GM23338 (cell line): ENCODE data around the gene PLSCR2. TPM values are rescaled to one million over a fixed set of nuclear protein-coding genes. Genes with fewer than 3 reads are reported as not detected.

Experiments
- ATAC-seq: fragments of 200-7000 bp; cut with Tn5 transposase; 3 replicates; pipeline ENCODE4 v1.9.1; 2020
- DNase-seq: peaks from one replicate; pipeline ENCODE4 v3.0.0-alpha.2; 2015; ENCODE audit warnings: low spot score
- H2AFZ ChIP-seq: fragments of 200-600 bp; sonication (generic); 2 replicates; pipeline ENCODE4 v1.8.0; 2016; ENCODE audit warnings: antibody characterized with exemption, mild to moderate bottlenecking, moderate library complexity
- H3F3A ChIP-seq: fragments of 200-600 bp; sonication (generic); replicated peaks from 2 replicates; pipeline ENCODE4 v1.8.0; 2017; ENCODE audit warnings: antibody characterized with exemption, mixed run types, low read depth
- H3K27ac ChIP-seq: fragments of 200-600 bp; sonication (generic); 2 replicates; pipeline ENCODE4 v1.6.1; 2016; ENCODE audit warnings: low read depth
- H3K27me3 ChIP-seq: fragments of 200-600 bp; sonication (generic); 2 replicates; pipeline ENCODE4 v1.8.0; 2016; ENCODE audit warnings: mild to moderate bottlenecking, mixed run types, moderate library complexity; ENCODE audit not compliant: insufficient read depth
- H3K36me3 ChIP-seq: fragments of 200-600 bp; sonication (generic); 2 replicates; pipeline ENCODE4 v1.8.0; 2016; ENCODE audit warnings: mild to moderate bottlenecking; ENCODE audit not compliant: insufficient read depth
- H3K4me1 ChIP-seq: fragments of 200-600 bp; sonication (generic); 2 replicates; pipeline ENCODE4 v1.8.0; 2016; ENCODE audit warnings: mild to moderate bottlenecking, moderate library complexity; ENCODE audit not compliant: insufficient read depth
- H3K4me2 ChIP-seq: fragments of 200-600 bp; sonication (generic); 2 replicates; pipeline ENCODE4 v1.7.1; 2017; ENCODE audit warnings: mixed run types
- H3K4me3 ChIP-seq: fragments of 200-600 bp; sonication (generic); 2 replicates; pipeline ENCODE4 v1.6.1; 2016; ENCODE audit warnings: mixed run types
- H3K79me2 ChIP-seq: fragments of 200-600 bp; sonication (generic); replicated peaks from 2 replicates; pipeline ENCODE4 v1.8.0; 2017; ENCODE audit warnings: mild to moderate bottlenecking; ENCODE audit not compliant: insufficient read depth
- H3K9me2 ChIP-seq: fragments of 200-600 bp; sonication (generic); 2 replicates; pipeline ENCODE4 v1.8.0; 2017; ENCODE audit not compliant: insufficient read depth
- H4K20me1 ChIP-seq: fragments of 200-600 bp; sonication (generic); replicated peaks from 2 replicates; pipeline ENCODE4 v1.8.0; 2017; ENCODE audit warnings: mild to moderate bottlenecking; ENCODE audit not compliant: insufficient read depth
- H3K27ac Mint-ChIP-seq: 2 replicates; pipeline ENCODE4 v1.8.0; 2020; ENCODE audit warnings: inconsistent platforms, mild to moderate bottlenecking, moderate library complexity, mixed read lengths
- H3K27me3 Mint-ChIP-seq: 3 replicates; pipeline ENCODE4 v1.8.0; 2022; ENCODE audit warnings: low read depth, mild to moderate bottlenecking, moderate library complexity, mixed read lengths, inconsistent platforms; ENCODE audit not compliant: insufficient read depth, poor library complexity
- H3K36me3 Mint-ChIP-seq: 3 replicates; pipeline ENCODE4 v1.8.0; 2021; ENCODE audit warnings: low read depth, mild to moderate bottlenecking, inconsistent platforms, moderate library complexity, mixed read lengths
- H3K4me1 Mint-ChIP-seq: 3 replicates; pipeline ENCODE4 v1.8.0; 2020; ENCODE audit warnings: mild to moderate bottlenecking, inconsistent platforms, mixed read lengths
- H3K4me3 Mint-ChIP-seq: 3 replicates; pipeline ENCODE4 v1.8.0; 2021; ENCODE audit warnings: moderate library complexity, mild to moderate bottlenecking, inconsistent platforms, mixed read lengths
- H3K9me3 Mint-ChIP-seq: 3 replicates; pipeline ENCODE4 v1.8.0; 2020; ENCODE audit warnings: moderate library complexity, mild to moderate bottlenecking, inconsistent platforms, mixed read lengths
- CREB1 ChIP-seq: fragments of 250-450 bp; sonication (Bioruptor Pico); IDR thresholded peaks from 2 replicates; pipeline ENCODE4 v1.5.0; 2020; ENCODE audit warnings: low read depth, mild to moderate bottlenecking, moderate library complexity
- ZNF331 ChIP-seq: fragments of 250-450 bp; sonication (Bioruptor Pico); IDR thresholded peaks from 2 replicates; pipeline ENCODE4 v1.5.0; 2020; ENCODE audit warnings: low read depth, mild to moderate bottlenecking, moderate library complexity
- polyA plus RNA-seq: library from polyadenylated mRNA; unstranded; fragments of >200 nt; fragmentation: Nextera tagmentation; extraction: Ambion mirVana; gene quantifications from 2 replicates; pipeline ENCODE4 v1.2.1, GENCODE V29; 2016
- total RNA-seq: library from RNA; depleted of rRNA; stranded (reverse); fragments of >200 nt; shearing (Covaris generic); gene quantifications from 2 replicates; pipeline ENCODE4 v1.2.3, GENCODE V29; 2014
- TF ChIP-seq, protein P1 (sequence below): IDR thresholded peaks from 2 replicates; pipeline ENCODE4 v1.6.1; 2016; ENCODE audit warnings: antibody characterized with exemption
- TF ChIP-seq, protein P2 (sequence below): fragments of 250-450 bp; sonication (Bioruptor Pico); IDR thresholded peaks from 2 replicates; pipeline ENCODE4 v1.5.0; 2020; ENCODE audit warnings: mild to moderate bottlenecking, moderate library complexity

Gene PLSCR2
- total and polyA plus RNA-seq, 2 experiments from 2014 or later: 0.55 TPM; not detected in 1

DNA sequence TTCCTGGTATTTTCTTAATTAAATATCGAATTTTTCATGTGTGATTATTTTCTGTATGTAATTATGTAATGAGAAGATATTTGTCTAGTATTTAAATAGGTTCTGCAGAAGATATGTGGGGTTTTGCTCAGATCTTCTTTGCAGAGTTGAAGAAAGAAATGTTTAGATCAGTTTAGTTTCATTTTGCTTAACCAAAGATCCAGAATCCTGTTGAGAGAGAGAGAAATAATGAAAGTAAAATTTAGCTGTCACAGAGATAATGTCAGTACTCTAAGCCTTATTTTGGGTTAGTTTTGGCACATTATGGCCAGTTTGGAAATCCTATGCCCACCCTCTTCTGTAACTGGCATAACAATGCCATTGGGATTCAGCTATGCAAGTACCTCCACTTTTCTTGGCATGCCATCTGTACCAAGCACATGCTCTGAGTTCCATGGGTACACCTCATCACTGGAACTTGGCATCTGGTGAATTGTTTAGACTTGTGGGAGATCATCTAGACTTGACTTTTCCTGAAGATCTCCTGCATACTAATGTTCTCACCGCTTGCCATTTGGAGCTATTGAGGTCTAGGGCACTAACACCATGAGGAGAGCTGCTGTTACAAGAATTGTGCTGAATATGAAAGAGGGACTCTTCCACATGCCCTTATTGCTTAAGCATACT, 44.2 kb upstream of the PLSCR2 start (continued):
- TF ChIP-seq ZNF331 (CRISPR knock-in tag): no peak

- Histone ChIP-seq H3K4me2 (no peak overlapping the region), H2AFZ (no peak overlapping the region), H4K20me1 (no peaks in the 10 kb centered on the region), H3K27me3 (no peaks in the 10 kb centered on the region), H3F3A (no peaks in the 10 kb centered on the region), H3K4me1 (peaks cover 24% of the 10 kb centered on the region), H3K79me2 (no peaks in the 10 kb centered on the region), H3K9me2 (peaks cover 12% of the 10 kb centered on the region), H3K36me3 (peaks cover 18% of the 10 kb centered on the region), H3K4me3 (no peak overlapping the region), H3K27ac (no peak overlapping the region)
- H3K4me3 Mint-ChIP-seq: no peak overlapping the region
- DNase-seq: no peak
- H3K27me3 Mint-ChIP-seq: peaks cover 2% of the 10 kb centered on the region
- peaks cover 33% of the 10 kb centered on the region for H3K4me1 Mint-ChIP-seq
- H3K9me3 Mint-ChIP-seq: peaks cover 5% of the 10 kb centered on the region; the same call in 1 of the 3 replicates
- H3K36me3 Mint-ChIP-seq: peaks cover 30% of the 10 kb centered on the region
- ATAC-seq: no peak
- H3K27ac Mint-ChIP-seq: no peak overlapping the region
- no peak for TF ChIP-seq ZNF331 (CRISPR knock-in tag)
- TF ChIP-seq, protein P1, sequence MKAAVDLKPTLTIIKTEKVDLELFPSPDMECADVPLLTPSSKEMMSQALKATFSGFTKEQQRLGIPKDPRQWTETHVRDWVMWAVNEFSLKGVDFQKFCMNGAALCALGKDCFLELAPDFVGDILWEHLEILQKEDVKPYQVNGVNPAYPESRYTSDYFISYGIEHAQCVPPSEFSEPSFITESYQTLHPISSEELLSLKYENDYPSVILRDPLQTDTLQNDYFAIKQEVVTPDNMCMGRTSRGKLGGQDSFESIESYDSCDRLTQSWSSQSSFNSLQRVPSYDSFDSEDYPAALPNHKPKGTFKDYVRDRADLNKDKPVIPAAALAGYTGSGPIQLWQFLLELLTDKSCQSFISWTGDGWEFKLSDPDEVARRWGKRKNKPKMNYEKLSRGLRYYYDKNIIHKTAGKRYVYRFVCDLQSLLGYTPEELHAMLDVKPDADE: no peak
- TF ChIP-seq, protein P2, sequence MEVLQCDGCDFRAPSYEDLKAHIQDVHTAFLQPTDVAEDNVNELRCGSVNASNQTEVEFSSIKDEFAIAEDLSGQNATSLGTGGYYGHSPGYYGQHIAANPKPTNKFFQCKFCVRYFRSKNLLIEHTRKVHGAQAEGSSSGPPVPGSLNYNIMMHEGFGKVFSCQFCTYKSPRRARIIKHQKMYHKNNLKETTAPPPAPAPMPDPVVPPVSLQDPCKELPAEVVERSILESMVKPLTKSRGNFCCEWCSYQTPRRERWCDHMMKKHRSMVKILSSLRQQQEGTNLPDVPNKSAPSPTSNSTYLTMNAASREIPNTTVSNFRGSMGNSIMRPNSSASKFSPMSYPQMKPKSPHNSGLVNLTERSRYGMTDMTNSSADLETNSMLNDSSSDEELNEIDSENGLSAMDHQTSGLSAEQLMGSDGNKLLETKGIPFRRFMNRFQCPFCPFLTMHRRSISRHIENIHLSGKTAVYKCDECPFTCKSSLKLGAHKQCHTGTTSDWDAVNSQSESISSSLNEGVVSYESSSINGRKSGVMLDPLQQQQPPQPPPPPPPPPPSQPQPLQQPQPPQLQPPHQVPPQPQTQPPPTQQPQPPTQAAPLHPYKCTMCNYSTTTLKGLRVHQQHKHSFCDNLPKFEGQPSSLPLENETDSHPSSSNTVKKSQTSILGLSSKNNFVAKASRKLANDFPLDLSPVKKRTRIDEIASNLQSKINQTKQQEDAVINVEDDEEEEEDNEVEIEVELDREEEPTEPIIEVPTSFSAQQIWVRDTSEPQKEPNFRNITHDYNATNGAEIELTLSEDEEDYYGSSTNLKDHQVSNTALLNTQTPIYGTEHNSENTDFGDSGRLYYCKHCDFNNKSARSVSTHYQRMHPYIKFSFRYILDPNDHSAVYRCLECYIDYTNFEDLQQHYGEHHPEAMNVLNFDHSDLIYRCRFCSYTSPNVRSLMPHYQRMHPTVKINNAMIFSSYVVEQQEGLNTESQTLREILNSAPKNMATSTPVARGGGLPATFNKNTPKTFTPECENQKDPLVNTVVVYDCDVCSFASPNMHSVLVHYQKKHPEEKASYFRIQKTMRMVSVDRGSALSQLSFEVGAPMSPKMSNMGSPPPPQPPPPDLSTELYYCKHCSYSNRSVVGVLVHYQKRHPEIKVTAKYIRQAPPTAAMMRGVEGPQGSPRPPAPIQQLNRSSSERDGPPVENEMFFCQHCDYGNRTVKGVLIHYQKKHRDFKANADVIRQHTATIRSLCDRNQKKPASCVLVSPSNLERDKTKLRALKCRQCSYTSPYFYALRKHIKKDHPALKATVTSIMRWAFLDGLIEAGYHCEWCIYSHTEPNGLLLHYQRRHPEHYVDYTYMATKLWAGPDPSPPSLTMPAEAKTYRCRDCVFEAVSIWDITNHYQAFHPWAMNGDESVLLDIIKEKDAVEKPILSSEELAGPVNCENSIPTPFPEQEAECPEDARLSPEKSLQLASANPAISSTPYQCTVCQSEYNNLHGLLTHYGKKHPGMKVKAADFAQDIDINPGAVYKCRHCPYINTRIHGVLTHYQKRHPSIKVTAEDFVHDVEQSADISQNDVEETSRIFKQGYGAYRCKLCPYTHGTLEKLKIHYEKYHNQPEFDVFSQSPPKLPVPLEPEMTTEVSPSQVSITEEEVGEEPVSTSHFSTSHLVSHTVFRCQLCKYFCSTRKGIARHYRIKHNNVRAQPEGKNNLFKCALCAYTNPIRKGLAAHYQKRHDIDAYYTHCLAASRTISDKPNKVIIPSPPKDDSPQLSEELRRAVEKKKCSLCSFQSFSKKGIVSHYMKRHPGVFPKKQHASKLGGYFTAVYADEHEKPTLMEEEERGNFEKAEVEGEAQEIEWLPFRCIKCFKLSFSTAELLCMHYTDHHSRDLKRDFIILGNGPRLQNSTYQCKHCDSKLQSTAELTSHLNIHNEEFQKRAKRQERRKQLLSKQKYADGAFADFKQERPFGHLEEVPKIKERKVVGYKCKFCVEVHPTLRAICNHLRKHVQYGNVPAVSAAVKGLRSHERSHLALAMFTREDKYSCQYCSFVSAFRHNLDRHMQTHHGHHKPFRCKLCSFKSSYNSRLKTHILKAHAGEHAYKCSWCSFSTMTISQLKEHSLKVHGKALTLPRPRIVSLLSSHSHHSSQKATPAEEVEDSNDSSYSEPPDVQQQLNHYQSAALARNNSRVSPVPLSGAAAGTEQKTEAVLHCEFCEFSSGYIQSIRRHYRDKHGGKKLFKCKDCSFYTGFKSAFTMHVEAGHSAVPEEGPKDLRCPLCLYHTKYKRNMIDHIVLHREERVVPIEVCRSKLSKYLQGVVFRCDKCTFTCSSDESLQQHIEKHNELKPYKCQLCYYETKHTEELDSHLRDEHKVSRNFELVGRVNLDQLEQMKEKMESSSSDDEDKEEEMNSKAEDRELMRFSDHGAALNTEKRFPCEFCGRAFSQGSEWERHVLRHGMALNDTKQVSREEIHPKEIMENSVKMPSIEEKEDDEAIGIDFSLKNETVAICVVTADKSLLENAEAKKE (CRISPR knock-in tag): no peak
- TF ChIP-seq CREB1 (CRISPR knock-in tag): no peak
Measured at GRCh38 chr3:146511402-146512134, 42.2 kb upstream of the PLSCR2 start.
